CD4-positive, alpha-beta T cell (primary cell): ENCODE data around the gene DUSP28. TPM values are rescaled to one million over a fixed set of nuclear protein-coding genes. Genes with fewer than 3 reads are reported as not detected.

Experiments
- ATAC-seq: fragments of 200-7000 bp; cut with Tn5 transposase; one replicate; pipeline ENCODE4 v1.10.0; 2022; ENCODE audit warnings: mild to moderate bottlenecking; ENCODE audit not compliant: poor library complexity
- CTCF ChIA-PET: fragments of 350-600 bp; sonication (Branson Sonifier 250); formaldehyde crosslinking; loops from one replicate; lab custom pipeline; 2021; ENCODE audit warnings: antibody characterized with exemption, inconsistent platforms; lab: Charles Lee
- POLR2A ChIA-PET: fragments of 350-600 bp; sonication (Branson Sonifier 250); formaldehyde crosslinking; loops from one replicate; lab custom pipeline; 2021; ENCODE audit warnings: antibody characterized with exemption, inconsistent platforms; lab: Charles Lee
- DNase-seq, 14 experiments: peaks; one replicate each; pipeline ENCODE4 v3.0.0-alpha.2; 2013 to 2020; ENCODE audit warnings: mixed read lengths in 2 of 14
- H3K27ac ChIP-seq, 2 donors: one replicate each; pipeline versions ENCODE4 v1.5.1 to v1.7.0; 2013; ENCODE audit warnings: low read length in 2 of 2, low read depth in 1 of 2, mild to moderate bottlenecking in 1 of 2
- H3K27me3 ChIP-seq, 2 experiments: 1 replicate in 1 of 2; 2 replicates in 1 of 2; pipeline versions ENCODE4 v1.6.1 to v1.7.0; 2013; ENCODE audit warnings: low read length in 2 of 2, control low read depth in 1 of 2, mild to moderate bottlenecking in 1 of 2, moderate library complexity in 1 of 2; ENCODE audit not compliant: insufficient read depth in 2 of 2, control insufficient read depth in 1 of 2
- H3K36me3 ChIP-seq: one replicate; pipeline ENCODE4 v1.6.1; 2013; ENCODE audit warnings: low read length, control low read depth; ENCODE audit not compliant: insufficient read depth
- H3K4me1 ChIP-seq: one replicate; pipeline ENCODE4 v1.6.1; 2013; ENCODE audit warnings: low read length, control low read depth; ENCODE audit not compliant: insufficient read depth
- H3K4me3 ChIP-seq: one replicate; pipeline ENCODE4 v1.5.1; 2013; ENCODE audit warnings: mild to moderate bottlenecking, low read length, moderate library complexity
- H3K9me3 ChIP-seq, 2 experiments: 1 replicate in 1 of 2; 2 replicates in 1 of 2; pipeline versions ENCODE4 v1.6.1 to v1.7.0; 2013; ENCODE audit warnings: low read length in 2 of 2, mild to moderate bottlenecking in 2 of 2, control low read depth in 1 of 2, moderate library complexity in 1 of 2; ENCODE audit not compliant: control insufficient read depth in 1 of 2, insufficient read depth in 1 of 2
- H3K27ac Mint-ChIP-seq: one replicate; pipeline ENCODE4 v1.8.0; 2020; ENCODE audit warnings: mixed read lengths
- H3K27me3 Mint-ChIP-seq: one replicate; pipeline ENCODE4 v1.8.0; 2021; ENCODE audit warnings: mixed read lengths
- H3K36me3 Mint-ChIP-seq: one replicate; pipeline ENCODE4 v1.8.0; 2021; ENCODE audit warnings: low read depth, mixed read lengths
- H3K4me1 Mint-ChIP-seq: one replicate; pipeline ENCODE4 v1.8.0; 2021; ENCODE audit warnings: low read depth, mixed read lengths
- H3K4me3 Mint-ChIP-seq: one replicate; pipeline ENCODE4 v1.8.0; 2020; ENCODE audit warnings: mild to moderate bottlenecking, mixed read lengths
- H3K9me3 Mint-ChIP-seq: one replicate; pipeline ENCODE4 v1.8.0; 2020; ENCODE audit warnings: mixed read lengths
- intact Hi-C, 2 experiments: fragments of 100-400 bp; cut with DNase I in 1 of 2; cut with micrococcal nuclease in 1 of 2; formaldehyde crosslinking; loops; one replicate each; pipeline versions ENCODE4 v1.15.1 to v1.9.0; 2023 to 2025; cut with DNase I, micrococcal nuclease
- total RNA-seq, 174 experiments: library from RNA in 2 of 174; stranded (reverse) in 2 of 174; gene quantifications; one replicate each; pipeline ENCODE4 v1.2.3 and lab custom pipeline; 2021 to 2026
- TF ChIP-seq, protein P1 (sequence below): fragments of 200-600 bp; IDR thresholded peaks from one replicate; pipeline ENCODE4 v1.8.0; 2022; ENCODE audit warnings: antibody characterized with exemption, mild to moderate bottlenecking

The DUSP28 gene
- total RNA-seq, 2 experiments from 2014 or later = 18.3 to 18.9 TPM

DNA sequence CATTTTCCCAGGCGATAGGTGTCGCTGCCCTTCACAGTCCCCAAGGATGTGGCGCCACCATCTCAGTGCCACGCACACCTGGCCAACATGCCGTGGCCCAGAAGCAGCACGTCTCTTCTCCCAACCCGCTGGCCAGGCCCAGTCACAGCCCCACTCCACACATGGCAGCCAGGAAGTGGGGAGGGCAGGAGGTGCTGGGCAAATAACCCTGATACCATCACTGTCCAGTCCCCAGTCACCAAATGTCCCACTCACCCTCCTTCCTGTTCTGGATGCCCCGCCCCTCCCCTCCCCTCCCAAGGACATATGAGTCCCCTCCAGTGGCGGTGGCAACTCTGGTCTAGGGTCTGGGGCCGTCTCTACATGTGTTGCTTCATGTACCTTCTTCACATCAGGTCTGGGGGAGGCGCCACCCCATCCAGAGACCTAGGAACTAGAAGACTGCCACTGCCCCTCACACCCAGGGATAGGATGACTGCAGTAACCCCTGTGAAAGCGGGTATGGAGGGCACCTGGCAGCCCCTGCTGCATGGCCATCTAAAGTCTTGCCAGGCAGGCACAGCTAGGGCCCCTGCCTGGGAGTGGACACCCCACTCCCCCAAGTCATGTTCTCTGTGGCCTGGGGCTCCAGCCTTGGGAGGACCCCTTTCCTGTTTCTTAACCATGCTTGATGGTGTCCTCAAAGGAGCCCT is 19.1 kb downstream of the DUSP28 start:
- Histone ChIP-seq H3K36me3 (peaks cover 45% of the 10 kb centered on the region), H3K27me3 (no peaks in the 10 kb centered on the region), H3K27ac (peak overlapping the region; percentile 59 to 69), H3K4me3 (no peak overlapping the region), H3K4me1 (peaks cover 49% of the 10 kb centered on the region), H3K9me3 (no peaks in the 10 kb centered on the region)
- ChIA-PET CTCF (interaction anchor here (0.6 to 2.0 kb wide), 12 partner anchors 8 to 70 kb away, joined by 3 to 54 read pairs (median 7); partner anchors contain the start of genes ANKMY1, DUSP28, GPR35 and RNPEPL1), POLR2A (interaction anchor here (0.9 to 2.0 kb wide), 5 partner anchors 10 to 28 kb away, joined by 3 to 51 read pairs (median 14); partner anchors contain the start of genes DUSP28 and RNPEPL1)
- ATAC-seq = no peak
- DNase-seq = no peak
- TF ChIP-seq, protein P1, sequence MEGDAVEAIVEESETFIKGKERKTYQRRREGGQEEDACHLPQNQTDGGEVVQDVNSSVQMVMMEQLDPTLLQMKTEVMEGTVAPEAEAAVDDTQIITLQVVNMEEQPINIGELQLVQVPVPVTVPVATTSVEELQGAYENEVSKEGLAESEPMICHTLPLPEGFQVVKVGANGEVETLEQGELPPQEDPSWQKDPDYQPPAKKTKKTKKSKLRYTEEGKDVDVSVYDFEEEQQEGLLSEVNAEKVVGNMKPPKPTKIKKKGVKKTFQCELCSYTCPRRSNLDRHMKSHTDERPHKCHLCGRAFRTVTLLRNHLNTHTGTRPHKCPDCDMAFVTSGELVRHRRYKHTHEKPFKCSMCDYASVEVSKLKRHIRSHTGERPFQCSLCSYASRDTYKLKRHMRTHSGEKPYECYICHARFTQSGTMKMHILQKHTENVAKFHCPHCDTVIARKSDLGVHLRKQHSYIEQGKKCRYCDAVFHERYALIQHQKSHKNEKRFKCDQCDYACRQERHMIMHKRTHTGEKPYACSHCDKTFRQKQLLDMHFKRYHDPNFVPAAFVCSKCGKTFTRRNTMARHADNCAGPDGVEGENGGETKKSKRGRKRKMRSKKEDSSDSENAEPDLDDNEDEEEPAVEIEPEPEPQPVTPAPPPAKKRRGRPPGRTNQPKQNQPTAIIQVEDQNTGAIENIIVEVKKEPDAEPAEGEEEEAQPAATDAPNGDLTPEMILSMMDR = no peak
- Mint-ChIP-seq H3K9me3 (no peaks in the 10 kb centered on the region), H3K4me3 (peak overlapping the region; percentile 18), H3K27me3 (no peaks in the 10 kb centered on the region), H3K27ac (peak overlapping the region; percentile 77), H3K36me3 (peaks cover 47% of the 10 kb centered on the region), H3K4me1 (peaks cover 27% of the 10 kb centered on the region)
- intact Hi-C loops = loop anchor here (1.0 to 2.0 kb wide), 2 partner anchors 18 to 64 kb away; no protein-coding TSS in a partner anchor

DNA sequence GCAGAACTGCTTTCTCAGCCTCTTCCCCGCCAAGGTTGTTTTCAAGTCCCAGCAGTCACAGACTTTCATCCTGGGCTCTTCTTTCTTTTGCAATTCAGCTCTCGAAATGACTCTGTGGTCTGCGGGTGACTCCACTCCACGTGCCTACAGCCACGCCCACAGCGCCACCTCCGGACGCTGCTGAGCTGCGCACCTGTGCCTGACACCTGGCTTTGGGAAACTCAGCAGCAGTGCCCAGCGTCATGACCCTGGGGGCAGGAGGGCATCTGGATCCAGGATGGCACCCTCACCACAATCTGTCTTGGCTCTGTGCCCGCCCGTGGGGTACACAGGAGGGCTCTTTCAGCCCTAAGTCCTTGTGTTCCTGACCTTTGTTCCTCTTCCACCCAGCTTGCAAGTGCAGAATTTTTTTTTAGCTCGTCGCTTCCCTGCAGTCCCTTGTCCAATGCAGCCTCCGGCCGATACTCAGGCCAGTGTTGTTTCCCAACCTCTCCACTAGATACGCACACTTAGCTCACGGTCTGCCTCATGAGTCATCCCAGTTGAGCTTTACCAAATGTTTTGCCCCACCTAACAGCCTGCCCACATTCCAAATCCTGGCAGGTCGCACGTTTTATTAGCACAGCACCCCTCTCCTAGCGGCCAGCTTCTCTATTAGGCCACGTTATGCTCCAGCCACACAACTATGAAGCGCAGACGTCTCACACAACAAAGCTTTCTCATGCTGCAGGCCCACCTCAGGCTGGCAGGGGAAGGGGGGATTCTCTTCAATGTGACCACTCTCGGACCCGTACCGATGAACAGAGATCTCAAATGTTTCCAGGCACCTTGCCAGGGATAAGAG is 19.8 kb downstream of the DUSP28 start:
- H3K9me3 ChIP-seq = no peaks in the 10 kb centered on the region
- H3K4me1 ChIP-seq = peaks cover 57% of the 10 kb centered on the region
- DNase-seq (peak; percentile 68 to 93 (median 78)), ATAC-seq (peak; percentile 97)
- H3K27ac Mint-ChIP-seq = peak overlapping the region; percentile 77
- ChIA-PET CTCF (interaction anchor here (0.6 to 2.0 kb wide), 12 partner anchors 9 to 69 kb away, joined by 3 to 54 read pairs (median 7); partner anchors contain the start of genes ANKMY1, DUSP28, GPR35 and RNPEPL1), POLR2A (interaction anchor here (0.9 to 2.0 kb wide), 6 partner anchors 9 to 43 kb away, joined by 3 to 51 read pairs (median 9); partner anchors contain the start of genes DUSP28 and RNPEPL1)
- intact Hi-C loops = loop anchor here (1.0 to 10.0 kb wide), 5 partner anchors 19 to 1055 kb away; partner anchors contain the start of genes ATG4B (in 1 of the 2), MTERF4 (in 1 of the 2) and THAP4 (in 1 of the 2)
- H3K4me3 Mint-ChIP-seq = peak overlapping the region; percentile 18
- H3K36me3 ChIP-seq = peaks cover 38% of the 10 kb centered on the region
- H3K4me3 ChIP-seq = no peak overlapping the region
- no peaks in the 10 kb centered on the region for H3K9me3 Mint-ChIP-seq
- TF ChIP-seq, protein P1 = peak; percentile 66
- H3K27ac ChIP-seq = peak overlapping the region; percentile 59 to 69
- H3K27me3 Mint-ChIP-seq = no peaks in the 10 kb centered on the region
- no peaks in the 10 kb centered on the region for H3K27me3 ChIP-seq
- peaks cover 33% of the 10 kb centered on the region for H3K4me1 Mint-ChIP-seq
- H3K36me3 Mint-ChIP-seq = peaks cover 42% of the 10 kb centered on the region

DNA sequence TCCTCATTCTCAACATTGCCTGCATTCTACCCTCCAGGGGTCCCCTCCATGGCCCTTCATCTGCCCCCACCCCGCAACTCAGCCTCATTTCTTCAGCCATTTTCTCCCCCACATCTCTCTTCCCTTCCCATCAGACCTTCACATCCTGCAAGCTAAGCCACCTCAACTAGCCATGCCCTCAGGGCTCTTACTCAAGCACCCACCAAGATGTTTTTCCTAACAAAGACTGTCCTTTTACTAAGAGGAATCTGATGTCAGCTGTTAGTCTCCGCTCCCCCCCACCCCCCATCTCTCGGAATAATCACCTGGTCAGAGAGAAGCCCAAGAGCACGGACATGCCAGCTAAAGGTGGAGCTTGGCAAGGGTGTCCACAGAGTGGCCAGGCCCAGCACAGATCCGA is 21.7 kb downstream of the DUSP28 start:
- Mint-ChIP-seq H3K4me1 (peaks cover 45% of the 10 kb centered on the region), H3K4me3 (peak overlapping the region; percentile 9), H3K36me3 (peaks cover 40% of the 10 kb centered on the region), H3K9me3 (no peaks in the 10 kb centered on the region), H3K27ac (peak overlapping the region; percentile 39), H3K27me3 (no peaks in the 10 kb centered on the region)
- H3K27ac ChIP-seq = no peak overlapping the region
- no peaks in the 10 kb centered on the region for H3K27me3 ChIP-seq
- DNase-seq = no peak
- CTCF ChIA-PET = interaction anchor here (0.8 to 1.4 kb wide), 3 partner anchors 16 to 68 kb away, joined by 3 read pairs; no protein-coding TSS in a partner anchor
- peaks cover 19% of the 10 kb centered on the region for H3K36me3 ChIP-seq
- peaks cover 63% of the 10 kb centered on the region for H3K4me1 ChIP-seq
- H3K4me3 ChIP-seq = no peak overlapping the region
- intact Hi-C loops = loop anchor here in 1 of 2 experiments (10.0 kb wide), 3 partner anchors 253 to 1053 kb away; partner anchors contain the start of genes ATG4B, MTERF4 and THAP4
- TF ChIP-seq, protein P1 = no peak
- POLR2A ChIA-PET = interaction anchor here (1.0 kb wide), 2 partner anchors 15 to 17 kb away, joined by 4 read pairs; no protein-coding TSS in a partner anchor
- H3K9me3 ChIP-seq = no peaks in the 10 kb centered on the region
- no peak for ATAC-seq
